Skin epidermis (tissue), 12 donors: ENCODE data around the gene XRCC3.
"Not testable (repeated sequence)": the region's sequence is repeated elsewhere in the genome, so short reads cannot be mapped to it uniquely, and the experiment has no call there.

Source experiments
- H3K27ac ChIP-seq, 21 experiments: fragments of 200-600 bp; sonication (generic) in 11 of 21; one replicate each; pipeline ENCODE4 v1.5.0; 2020; ENCODE audit warnings: mild to moderate bottlenecking in 3 of 21, inconsistent platforms in 2 of 21, moderate library complexity in 2 of 21
- H3K4me3 ChIP-seq, 7 experiments: fragments of 200-600 bp; sonication (generic) in 2 of 7; one replicate each; pipeline ENCODE4 v1.5.0; 2020; ENCODE audit warnings: inconsistent platforms in 2 of 7, mild to moderate bottlenecking in 2 of 7, moderate library complexity in 1 of 7

The XRCC3 gene

DNA sequence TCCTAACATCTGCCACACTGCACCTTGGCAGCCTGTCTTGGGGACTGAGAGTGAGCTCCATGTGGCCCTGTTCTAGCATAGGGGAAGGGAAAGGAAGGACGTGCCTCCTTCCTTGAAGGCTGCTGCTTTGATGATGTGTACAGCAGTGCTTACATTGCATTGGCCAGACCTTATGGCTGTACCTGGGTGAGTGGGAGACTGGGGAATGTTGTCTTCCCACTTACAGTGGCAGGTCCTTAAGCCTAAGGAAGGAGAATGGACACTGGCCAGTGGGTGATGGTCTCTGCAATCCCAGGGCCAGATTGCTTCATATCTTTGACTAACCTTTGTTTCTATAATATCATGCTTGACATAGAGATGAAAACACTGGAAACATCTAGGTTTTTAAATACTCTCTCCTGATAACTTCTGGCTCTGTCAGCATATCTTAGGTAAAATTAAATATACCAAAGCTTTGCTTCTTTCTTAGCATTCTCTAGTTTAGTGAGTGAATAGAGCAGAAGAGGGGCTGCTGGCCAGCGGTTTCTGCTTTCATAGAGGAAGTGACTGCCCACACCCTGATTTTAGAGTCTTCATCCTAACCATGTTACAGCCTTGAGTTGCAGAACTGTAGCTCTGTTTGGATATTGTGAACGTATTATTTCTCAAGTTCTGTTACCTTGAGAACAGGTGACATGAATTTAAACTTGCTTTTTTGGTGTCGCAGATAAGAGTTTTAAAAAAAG is 59.1 kb downstream of the XRCC3 start:
- H3K27ac ChIP-seq = peak overlapping the region in 1 of 21 experiments; percentile 25
- no peak overlapping the region for H3K4me3 ChIP-seq

DNA sequence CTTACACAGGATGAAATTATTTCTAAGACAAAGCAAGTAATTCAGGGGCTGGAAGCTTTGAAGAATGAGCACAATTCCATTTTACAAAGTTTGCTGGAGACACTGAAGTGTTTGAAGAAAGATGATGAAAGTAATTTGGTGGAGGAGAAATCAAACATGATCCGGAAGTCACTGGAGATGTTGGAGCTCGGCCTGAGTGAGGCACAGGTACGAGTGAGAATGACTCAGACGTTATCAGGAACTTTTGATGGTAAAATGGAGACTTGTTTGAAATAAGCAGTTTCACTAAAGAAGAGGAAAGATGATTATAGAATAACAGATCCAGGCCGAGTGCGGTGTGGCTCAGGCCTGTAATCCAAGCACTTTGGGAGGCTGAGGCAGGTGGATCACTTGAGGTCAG is 60.6 kb downstream of the XRCC3 start:
- H3K27ac ChIP-seq = no peak overlapping the region

GRCh38 chr14:103653805-103654204 is 61.4 kb downstream of the XRCC3 start:
- Histone ChIP-seq H3K4me3 (no peak overlapping the region), H3K27ac (peak overlapping the region in 2 of 21 experiments; percentile 9 to 55)

More for the DNA sequence above, 60.6 kb downstream of the XRCC3 start:
- no peak overlapping the region for H3K4me3 ChIP-seq

- peak overlapping the region in 4 of 21 experiments; percentile 9 to 55 (median 23) for H3K27ac ChIP-seq
- H3K4me3 ChIP-seq = not testable (repeated sequence)
Observed at GRCh38 chr14:103653336-103653735, 61.9 kb downstream of the XRCC3 start.

DNA sequence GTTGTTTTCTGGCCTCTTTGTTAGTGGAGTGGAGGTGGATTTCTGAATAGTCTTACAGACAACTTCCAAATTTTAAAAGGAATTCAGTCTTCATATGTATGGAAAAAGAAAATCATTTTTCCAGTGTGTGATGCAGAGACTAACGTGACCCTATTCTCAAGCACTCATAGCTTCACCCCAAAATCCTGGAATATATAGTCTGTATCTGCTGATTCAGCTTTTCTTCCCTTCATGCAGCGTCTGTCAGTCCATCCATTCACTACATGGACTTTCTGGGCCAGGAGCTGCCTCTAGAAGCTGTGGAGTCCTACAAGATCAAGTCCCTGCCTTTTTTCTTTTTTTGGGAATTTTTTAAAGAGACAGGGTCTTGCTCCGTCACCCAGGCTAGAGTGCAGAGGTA is 62.4 kb downstream of the XRCC3 start:
- H3K4me3 ChIP-seq = no peak overlapping the region
- peak overlapping the region in 2 of 21 experiments; percentile 16 to 30 for H3K27ac ChIP-seq

GRCh38 chr14:103651585-103651984 is 63.7 kb downstream of the XRCC3 start:
- H3K27ac ChIP-seq = peak overlapping the region in 2 of 21 experiments; percentile 18 to 26

DNA sequence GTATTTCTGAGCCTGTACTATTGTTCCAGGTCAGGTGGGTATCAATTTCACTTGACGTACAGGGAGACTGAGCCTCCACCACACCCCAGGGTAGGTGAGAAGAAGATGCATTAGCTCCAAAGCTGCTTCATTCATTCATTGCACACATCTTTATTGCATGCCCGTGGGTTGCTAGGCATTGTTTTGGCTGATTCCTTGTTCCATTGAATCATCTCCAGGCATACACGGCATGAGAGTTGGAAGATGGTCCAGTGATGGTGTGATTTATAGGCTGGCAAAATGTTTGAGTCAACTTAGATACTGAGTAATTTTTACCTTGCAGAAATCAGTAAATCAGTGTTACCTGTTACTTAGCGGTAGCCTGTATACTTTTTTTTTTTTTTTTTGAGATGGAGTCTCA is 65.0 kb downstream of the XRCC3 start:
- no peak overlapping the region for H3K4me3 ChIP-seq
- H3K27ac ChIP-seq = no peak overlapping the region

More at GRCh38 chr14:103651585-103651984, 63.7 kb downstream of the XRCC3 start:
- no peak overlapping the region for H3K4me3 ChIP-seq

GRCh38 chr14:103649001-103649400 is 66.2 kb downstream of the XRCC3 start:
- H3K27ac ChIP-seq = no peak overlapping the region
- H3K4me3 ChIP-seq = no peak overlapping the region
